K562 (cell line): ENCODE measurements around the gene CEACAM8. TPM values are rescaled to one million over a fixed set of nuclear protein-coding genes. Genes with fewer than 3 reads are reported as not detected.
"Not testable (repeated sequence)": the region's sequence is repeated elsewhere in the genome, so short reads cannot be mapped to it uniquely, and the experiment has no call there.

Experiments
- ATAC-seq: fragments of 200-7000 bp; cut with Tn5 transposase; 3 replicates; pipeline ENCODE4 v1.9.1; 2020; ENCODE audit warnings: moderate library complexity
- BruUV-seq: library from RNA; stranded (reverse); fragments of 400-500 nt; replicated peaks from 2 replicates; lab custom pipeline; 2021; lab: Mats Ljungman, UMichigan
- CTCF ChIA-PET: fragments of 300-600 bp; formaldehyde crosslinking; extraction: SDS; loops from one replicate; lab custom pipeline; 2021; ENCODE audit warnings: low intra/inter-chr PET ratio; lab: Yijun Ruan, JAX
- POLR2A ChIA-PET: fragments of 300-600, 350-650 bp; sonication (Branson Sonifier 250); formaldehyde crosslinking; extraction: SDS; loops from one replicate; lab custom pipeline; 2021; ENCODE audit warnings: antibody characterized with exemption, inconsistent platforms; lab: Yijun Ruan, JAX
- DNase-seq, 4 experiments: peaks; one replicate each; pipeline versions ENCODE4 v3.0.0 to v3.0.0-alpha.2; 2011 to 2018; ENCODE audit warnings: low spot score in 3 of 4, mixed read lengths in 3 of 4; ENCODE audit errors: extremely low read depth in 1 of 4
- FAIRE-seq: peaks from 2 replicates; lab custom pipeline; 2011; peaks lifted over from hg19 to GRCh38; lab: Jason Lieb, UNC
- H2AFZ ChIP-seq: 2 replicates; pipeline ENCODE4 v1.6.0; 2011; ENCODE audit warnings: low read depth, low read length, control low read depth, inconsistent platforms
- H3K27ac ChIP-seq: fragments of 200-600 bp; 3 replicates; pipeline ENCODE4 v1.8.0; 2011; ENCODE audit warnings: low read depth, mild to moderate bottlenecking, control low read depth, inconsistent platforms, low read length, moderate library complexity, mixed read lengths; ENCODE audit errors: extremely low read depth
- H3K27me3 ChIP-seq, 2 experiments: fragments of 300-600 bp in 1 of 2; 2 replicates in 1 of 2; 3 replicates in 1 of 2; pipeline versions ENCODE4 v1.6.0 to v1.8.0; 2011; ENCODE audit warnings: inconsistent platforms in 2 of 2, low read length in 2 of 2, mild to moderate bottlenecking in 1 of 2, mixed read lengths in 1 of 2, moderate library complexity in 1 of 2; ENCODE audit not compliant: control insufficient read depth in 2 of 2, insufficient read depth in 2 of 2
- H3K36me3 ChIP-seq: fragments of 300-600 bp; 3 replicates; pipeline ENCODE4 v1.8.0; 2011; ENCODE audit warnings: mild to moderate bottlenecking, low read length, inconsistent platforms; ENCODE audit not compliant: control insufficient read depth, insufficient read depth
- H3K4me1 ChIP-seq, 2 experiments: fragments of 200-600 bp in 1 of 2; replicated peaks in 1 of 2; 2 replicates in 1 of 2; 3 replicates in 1 of 2; pipeline versions ENCODE4 v1.5.1 to v1.8.0; 2011; ENCODE audit warnings: inconsistent platforms in 2 of 2, low read length in 2 of 2, mild to moderate bottlenecking in 1 of 2, mixed read lengths in 1 of 2, moderate library complexity in 1 of 2; ENCODE audit not compliant: control insufficient read depth in 2 of 2, insufficient read depth in 2 of 2
- H3K4me2 ChIP-seq: 2 replicates; pipeline ENCODE4 v1.6.1; 2011; ENCODE audit warnings: low read length, control low read depth, inconsistent platforms, mixed read lengths; ENCODE audit not compliant: insufficient read depth
- H3K4me3 ChIP-seq: fragments of 200-600 bp; sonication (generic), shearing (Covaris generic); 2 replicates; pipeline ENCODE4 v1.5.1; 2016; ENCODE audit warnings: control low read depth, inconsistent platforms
- H3K79me2 ChIP-seq: fragments of 200-600 bp; 3 replicates; pipeline ENCODE4 v1.8.0; 2011; ENCODE audit warnings: low read length, inconsistent platforms; ENCODE audit not compliant: control insufficient read depth, insufficient read depth
- H3K9ac ChIP-seq, 2 experiments: 2 replicates each; pipeline versions ENCODE4 v1.6.0 to v1.6.1; 2011; ENCODE audit warnings: low read depth in 2 of 2, low read length in 2 of 2, control low read depth in 1 of 2, inconsistent platforms in 1 of 2, mild to moderate bottlenecking in 1 of 2, mixed read lengths in 1 of 2; ENCODE audit not compliant: insufficient read depth in 1 of 2
- H3K9me1 ChIP-seq: one replicate; pipeline ENCODE4 v1.6.0; 2011; ENCODE audit warnings: inconsistent platforms, mild to moderate bottlenecking, low read length, moderate library complexity; ENCODE audit not compliant: control insufficient read depth, insufficient read depth
- H3K9me3 ChIP-seq: replicated peaks from 2 replicates; pipeline ENCODE4 v1.5.1; 2011; ENCODE audit warnings: low read depth, low read length, inconsistent platforms; ENCODE audit not compliant: control insufficient read depth, insufficient read depth
- H4K20me1 ChIP-seq: replicated peaks from 2 replicates; pipeline ENCODE4 v1.6.1; 2011; ENCODE audit warnings: low read length, inconsistent platforms, mixed read lengths; ENCODE audit not compliant: control insufficient read depth, insufficient read depth
- MGA ChIP-seq: fragments of 450-650 bp; IDR thresholded peaks from 2 replicates; pipeline ENCODE4 v1.6.1; 2016; ENCODE audit warnings: mild to moderate bottlenecking, moderate library complexity
- RBM15 ChIP-seq: fragments of 200-400 bp; formaldehyde crosslinking; IDR thresholded peaks from 2 replicates; pipeline ENCODE4 v1.6.1; 2018; ENCODE audit warnings: mild to moderate bottlenecking, low read length, moderate library complexity; ENCODE audit not compliant: insufficient read depth
- TFAP4 ChIP-seq: sonication (generic); formaldehyde crosslinking; IDR thresholded peaks from 2 replicates; pipeline ENCODE4 v1.8.0; 2022; ENCODE audit warnings: missing genetic modification reagents, mild to moderate bottlenecking, moderate library complexity, borderline replicate concordance
- WGBS: fragments of 100-300 bp; shearing (Covaris generic); methylation state at CpG from one replicate; pipeline ENCODE4 v1.1.6; 2016; ENCODE audit warnings: low coverage, mixed read lengths; ENCODE audit not compliant: insufficient coverage; ENCODE audit errors: missing lambda C conversion rate; 5-methylcytosine and 5-hydroxymethylcytosine counted together
- in situ Hi-C: fragments of 300-500 bp; cut with MboI; formaldehyde crosslinking; loops from 4 replicates; pipeline ENCODE4 v1.15.0; 2018; ENCODE audit warnings: inconsistent platforms, mixed read lengths
- intact Hi-C: fragments of 100-400 bp; cut with micrococcal nuclease; formaldehyde crosslinking; loops from 2 replicates; pipeline ENCODE4 v1.14.2; 2022
- polyA plus RNA-seq, 8 experiments: library from polyadenylated mRNA; depleted of rRNA in 4 of 8; stranded (reverse) in 5 of 8; unstranded in 3 of 8; fragments of >200 nt; fragmentation: Nextera tagmentation in 2 of 8; fragmentation: Illumina TruSeq in 1 of 8; extraction: Ambion mirVana in 2 of 8; extraction: Trizol in 1 of 8; gene quantifications; 2 replicates each; pipeline versions ENCODE4 v1.2.1 to v1.2.3, GENCODE V29; 2011 to 2014; ENCODE audit warnings: inconsistent platforms in 1 of 8, missing spikeins in 1 of 8
- total RNA-seq, 7 experiments: library from RNA; depleted of rRNA in 6 of 7; stranded (reverse); fragments of >200 nt in 6 of 7; fragmentation: Illumina TruSeq in 2 of 7; extraction: Trizol in 2 of 7; gene quantifications; 2 replicates each; pipeline versions ENCODE4 v1.2.1 to v1.2.3, GENCODE V29; 2011 to 2021; ENCODE audit warnings: low replicate concordance in 1 of 7

Gene CEACAM8
- total and polyA plus RNA-seq, 9 of the 15 experiments (the other 6 are each of a cell fraction or from before 2014, with no cell fraction given) = not detected

- TF ChIP-seq MGA (no peak), TFAP4 (no peak), RBM15 (no peak)
Measured at GRCh38 chr19:42558450-42559150, 36.1 kb downstream of the CEACAM8 start (continued).

- FAIRE-seq, intact Hi-C loops, CTCF ChIA-PET, H4K20me1 ChIP-seq, H3K9me1 ChIP-seq, H3K9me3 ChIP-seq, H3K4me3 ChIP-seq, H3K4me1 ChIP-seq, ATAC-seq, H3K27ac ChIP-seq, H3K27me3 ChIP-seq, in situ Hi-C loops, H3K36me3 ChIP-seq, H3K79me2 ChIP-seq, DNase-seq, H3K9ac ChIP-seq, BruUV-seq, POLR2A ChIA-PET, H2AFZ ChIP-seq, H3K4me2 ChIP-seq: not testable (repeated sequence)
- 7% methylated on average over 10 of the region's 10 CpGs for WGBS
Measured at GRCh38 chr19:42557386-42557871, 37.3 kb downstream of the CEACAM8 start.
